ENCODE measurements around the gene P3H3.

GRCh38 chr12:6834254-6834653 lies 6.0 kb downstream of the P3H3 start:
- TF ChIP-seq CTCF (optimal IDR thresholded peaks at IDR 0.05 in 1 of 3, IDR thresholded peaks at IDR 0.05 in 1 of 3, conservative IDR thresholded peaks at IDR 0.05 in 1 of 3; ENCODE audit: extremely low read depth in 1 of 3, insufficient read depth in 2 of 3, low read length in 3 of 3) (no peak), EZH2 (IDR thresholded peaks at IDR 0.05; ENCODE audit: low read length) (no peak)

Data from keratinocyte (primary cell).